RPMI7951 (cell line): ENCODE results near the gene EIF1. TPM values are rescaled to one million over a fixed set of nuclear protein-coding genes. Genes with fewer than 3 reads are reported as not detected.
"Not testable (repeated sequence)": the region's sequence is repeated elsewhere in the genome, so short reads cannot be mapped to it uniquely, and the experiment has no call there.

Experiments used
- DNase-seq: peaks from one replicate; pipeline ENCODE4 v3.0.0-alpha.2; 2012; ENCODE audit warnings: low read depth
- total RNA-seq: library from RNA; depleted of rRNA; stranded (reverse); fragments of >200 nt; shearing (Covaris generic); gene quantifications from 2 replicates; pipeline ENCODE4 v1.2.3, GENCODE V29; 2014

EIF1 gene
- total RNA-seq, 1 experiment from 2014 or later: 47.6 TPM

DNA sequence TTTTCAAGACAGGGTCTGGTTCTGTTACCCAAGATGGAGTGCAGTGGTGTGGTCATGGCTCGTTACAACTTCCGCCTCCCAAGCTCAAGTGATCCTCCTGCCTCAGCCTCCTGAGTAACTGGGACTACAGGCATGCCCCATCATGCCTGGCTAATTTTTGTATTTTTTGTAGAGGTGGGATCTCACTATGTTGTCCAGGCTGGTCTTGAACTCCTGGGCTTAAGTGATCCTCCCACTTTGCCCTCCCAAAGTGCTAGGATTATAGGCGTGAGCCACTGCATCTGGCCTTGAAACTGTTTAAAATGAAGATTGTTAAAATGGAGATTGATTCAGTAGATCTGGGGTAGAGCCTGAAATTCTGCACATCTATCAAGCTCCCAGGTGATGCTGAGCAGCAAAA is 12.2 kb downstream of the EIF1 start:
- not testable (repeated sequence) for DNase-seq

DNA sequence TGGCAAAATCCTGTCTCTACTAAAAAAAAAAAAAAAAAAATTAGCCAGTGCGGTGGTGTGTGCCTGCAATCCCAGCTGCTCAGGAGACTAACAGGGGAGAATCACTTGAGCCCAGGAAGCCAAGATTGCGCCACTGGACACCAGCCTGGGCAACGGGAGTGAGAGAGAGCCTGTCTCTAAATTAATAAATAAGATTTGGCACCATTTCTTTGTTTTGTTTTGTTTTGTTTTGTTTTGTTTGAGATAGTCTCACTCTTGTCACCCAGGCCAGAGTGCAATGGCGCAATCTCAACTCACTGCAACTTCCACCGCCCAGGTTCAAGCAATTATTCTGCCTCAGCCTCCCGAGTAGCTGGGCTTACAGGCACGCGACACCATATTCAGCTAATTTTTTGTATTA is 14.0 kb downstream of the EIF1 start:
- no peak for DNase-seq

DNA sequence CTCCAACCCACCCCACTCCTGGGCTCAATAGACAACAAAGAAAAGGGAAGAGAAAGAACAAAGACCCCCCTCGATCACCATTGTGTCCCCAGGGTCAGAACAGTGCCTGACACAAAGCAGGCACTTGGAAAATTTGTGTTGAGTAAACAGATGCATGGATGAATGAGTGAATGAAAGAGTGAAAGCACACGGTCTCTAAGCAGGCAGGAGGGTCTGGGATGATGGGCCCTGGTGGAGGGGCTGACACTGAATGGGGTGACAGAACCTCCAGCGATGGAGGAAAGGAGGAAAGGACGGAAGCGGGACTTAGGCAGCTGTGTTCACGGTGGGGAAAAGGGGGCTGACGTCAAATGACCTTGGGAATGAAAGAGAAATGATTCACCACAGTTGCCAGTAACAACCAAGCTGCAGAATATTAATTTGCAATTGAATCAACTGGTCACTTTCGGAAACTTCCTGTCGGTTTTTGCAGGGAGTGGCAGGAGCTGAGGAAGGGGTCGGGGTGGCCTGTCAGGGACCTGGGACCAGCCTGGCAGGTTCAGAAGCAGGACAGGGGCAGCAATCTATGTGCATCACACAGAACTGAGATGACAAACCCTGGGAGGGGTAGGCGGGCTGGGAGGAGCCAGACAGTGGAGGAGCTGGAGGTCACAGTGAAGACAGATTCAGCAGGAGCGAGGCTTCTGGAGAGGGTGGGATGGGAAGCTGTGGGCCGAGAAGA is 16.7 kb downstream of the EIF1 start:
- no peak for DNase-seq

DNA sequence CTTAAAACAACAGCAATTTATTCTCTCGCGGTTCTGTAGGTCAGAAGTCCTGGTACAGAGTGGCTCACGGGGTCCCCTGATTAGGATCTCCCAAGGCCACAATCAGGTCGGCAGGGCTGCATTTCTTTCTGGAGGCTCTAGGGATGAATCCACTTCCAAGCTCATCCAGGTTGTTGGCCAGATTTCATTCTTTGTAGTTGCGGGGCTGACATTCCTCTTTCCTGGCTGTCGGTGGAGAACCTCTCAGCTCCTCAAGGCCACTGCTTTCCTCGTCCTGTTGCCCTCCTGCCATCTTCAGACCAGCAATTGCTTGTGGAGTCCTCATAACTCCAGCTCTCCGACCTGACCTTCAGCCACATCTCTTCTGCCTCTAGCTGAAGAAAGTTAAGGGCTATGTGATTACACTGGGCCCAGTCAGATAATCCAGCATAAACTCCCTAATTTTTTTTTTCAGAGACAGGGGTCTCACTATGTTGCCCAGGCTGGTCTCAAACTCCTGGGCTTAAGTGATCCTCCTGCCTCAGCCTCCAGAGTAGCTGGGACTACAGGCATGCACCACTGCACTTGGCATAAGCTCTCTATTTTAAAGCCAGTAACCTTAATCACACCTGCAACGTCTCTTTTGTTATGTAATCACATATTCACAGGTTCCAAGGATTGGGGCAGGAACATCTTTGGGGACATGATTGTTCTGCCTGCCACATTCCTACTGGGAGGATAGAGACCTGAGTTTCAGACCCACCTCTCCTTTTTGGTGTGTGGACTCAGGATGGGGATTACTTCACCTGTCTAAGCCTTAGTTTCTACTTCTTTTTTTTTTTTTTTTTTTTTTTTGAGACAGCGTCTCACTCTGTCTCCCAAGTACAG is 19.4 kb downstream of the EIF1 start:
- DNase-seq: no peak

DNA sequence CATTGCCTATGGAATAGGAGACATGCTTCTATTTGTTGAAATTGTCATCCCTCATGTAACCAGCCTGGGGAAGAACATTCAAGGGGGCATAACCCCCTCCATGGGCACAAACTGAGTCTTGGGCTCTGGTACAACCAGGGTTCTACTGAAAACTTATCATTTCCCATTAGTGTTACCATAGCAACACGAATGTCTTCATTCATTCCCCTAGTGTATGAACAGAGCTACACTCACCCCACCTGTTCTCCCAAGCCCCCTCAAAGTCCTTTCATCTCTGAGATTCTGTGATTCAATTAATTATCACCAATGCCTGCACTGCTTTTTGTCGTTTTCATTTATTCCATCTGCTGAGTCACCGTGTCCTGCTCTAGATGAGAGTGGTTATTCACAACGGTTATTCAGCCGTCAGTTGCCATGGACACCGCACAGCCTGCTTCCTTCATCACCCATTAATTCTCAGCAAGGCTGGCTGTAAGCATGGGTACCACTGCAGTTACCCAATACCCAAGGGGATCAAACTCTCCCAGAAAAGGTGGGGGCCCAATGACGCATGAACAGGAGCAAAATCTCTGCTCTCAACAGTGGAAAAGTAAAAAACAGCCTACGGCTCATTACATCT is 21.9 kb downstream of the EIF1 start:
- DNase-seq: peak; percentile 79

DNA sequence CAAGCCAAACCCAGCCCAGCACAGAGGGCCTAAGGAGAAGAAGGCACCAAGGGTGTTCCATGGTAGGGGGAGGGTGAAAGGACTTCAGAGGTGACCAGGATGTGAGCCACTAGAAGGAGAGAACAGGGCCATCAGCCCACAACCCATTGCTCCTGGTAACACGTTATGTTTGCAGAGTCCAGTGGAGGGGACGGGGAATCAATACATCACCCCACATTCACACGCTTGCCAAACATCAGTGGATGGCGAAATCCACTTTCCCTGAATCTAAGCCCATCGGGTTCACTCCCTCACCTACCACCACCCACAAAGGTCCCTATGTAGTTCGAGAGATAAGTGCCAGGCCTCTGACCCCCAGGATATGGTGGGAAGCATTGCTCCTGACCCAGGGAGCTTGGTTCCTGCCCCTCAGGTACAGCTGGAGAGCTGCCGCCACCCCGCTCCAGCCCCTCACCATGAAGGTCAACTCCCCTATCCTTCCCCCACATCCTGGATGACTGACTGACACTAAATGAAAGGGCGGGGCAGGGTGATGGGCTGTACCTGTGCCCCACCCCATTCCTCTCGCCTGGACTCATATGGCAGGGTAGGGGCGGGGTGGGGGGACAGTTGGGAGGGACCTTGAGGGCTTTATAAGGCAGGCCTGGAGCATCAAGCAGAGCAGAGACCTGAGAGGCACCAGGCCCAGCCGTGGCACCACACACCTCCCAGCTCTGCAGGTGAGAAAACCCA is 23.1 kb downstream of the EIF1 start, which contains the start of gene GAST:
Gene GAST (plus strand): TSS at position 663 of the 732 bp plus-strand sequence. CDS start 3,106 bp downstream, outside the sequence.
- DNase-seq: no peak

DNA sequence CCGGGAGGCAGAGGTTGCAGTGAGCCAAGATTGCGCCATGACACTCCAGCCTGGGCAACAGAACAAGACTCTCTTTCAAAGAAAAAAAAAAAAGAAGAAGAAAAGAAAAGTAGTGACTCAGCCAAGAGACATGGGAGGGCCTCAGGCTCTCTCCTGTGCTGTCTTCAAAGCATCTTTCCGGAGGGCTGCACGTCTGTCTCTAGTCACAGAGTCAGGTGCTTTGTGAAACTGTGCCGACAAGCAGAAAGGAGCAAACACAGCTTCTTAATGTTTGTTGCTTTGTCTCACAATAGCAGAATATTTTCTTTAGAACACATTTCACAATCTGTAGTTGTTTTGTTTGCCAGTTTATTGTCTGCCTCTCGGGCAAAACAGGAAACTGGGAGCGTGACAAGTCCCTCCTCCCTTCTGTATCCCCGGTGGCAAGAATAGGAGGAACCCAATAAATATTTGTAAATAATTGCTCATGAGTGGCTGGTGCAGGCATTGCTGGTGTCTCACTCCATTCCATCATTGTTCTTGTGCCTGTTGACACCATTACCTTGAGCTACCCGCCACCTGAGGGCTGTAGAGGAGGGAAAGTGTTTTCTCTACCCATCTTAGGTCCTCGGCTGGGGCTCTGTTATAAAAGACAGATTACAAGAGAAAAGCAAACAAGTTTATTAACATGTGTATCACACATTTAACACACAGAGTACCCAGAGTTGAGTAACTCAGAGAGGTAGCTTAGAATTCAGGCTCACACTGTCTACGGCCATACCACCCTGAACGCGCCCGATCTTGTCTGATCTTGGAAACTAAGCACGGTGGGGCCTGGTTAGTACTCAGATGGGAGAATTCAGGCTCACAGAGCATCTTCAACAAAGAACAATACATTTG is 29.0 kb downstream of the EIF1 start:
- DNase-seq: peak; percentile 61

DNA sequence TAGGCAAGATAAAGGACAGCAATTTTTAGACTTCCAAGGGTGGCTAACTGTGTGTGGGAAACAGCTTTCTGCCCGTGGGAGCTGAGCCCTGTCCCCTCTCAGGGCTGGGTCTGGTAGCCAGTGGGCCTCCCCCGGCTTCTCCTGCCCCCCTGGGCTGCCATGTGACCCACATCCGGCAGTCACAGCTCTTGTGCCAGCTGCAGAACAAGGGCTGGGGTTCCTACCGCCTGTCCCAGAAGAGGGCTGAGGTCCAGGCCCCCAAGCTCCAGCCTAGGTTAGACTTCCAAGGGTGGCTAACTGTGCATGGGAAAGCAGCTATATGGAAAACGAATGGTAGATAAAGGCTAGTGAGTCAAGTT is 29.6 kb downstream of the EIF1 start:
- no peak for DNase-seq

DNA sequence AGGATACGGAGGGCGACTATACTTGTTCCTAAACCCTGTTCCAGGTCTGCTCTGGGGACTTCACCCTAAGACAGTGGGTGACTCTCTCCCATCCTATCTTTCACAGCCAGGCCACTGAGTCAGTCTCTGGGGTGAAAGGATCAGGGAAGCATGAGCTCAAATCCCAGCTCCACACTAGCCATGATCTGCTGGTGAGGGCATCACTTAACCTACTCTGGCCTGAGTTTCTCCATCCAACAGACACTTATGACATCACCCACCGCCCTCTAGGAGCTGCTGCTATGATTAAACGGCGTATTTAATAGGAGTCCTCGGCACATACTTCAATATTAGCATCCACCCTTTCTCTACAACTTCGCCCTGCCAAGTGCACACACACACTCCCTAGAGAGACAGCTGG is 33.5 kb downstream of the EIF1 start:
- no peak for DNase-seq

DNA sequence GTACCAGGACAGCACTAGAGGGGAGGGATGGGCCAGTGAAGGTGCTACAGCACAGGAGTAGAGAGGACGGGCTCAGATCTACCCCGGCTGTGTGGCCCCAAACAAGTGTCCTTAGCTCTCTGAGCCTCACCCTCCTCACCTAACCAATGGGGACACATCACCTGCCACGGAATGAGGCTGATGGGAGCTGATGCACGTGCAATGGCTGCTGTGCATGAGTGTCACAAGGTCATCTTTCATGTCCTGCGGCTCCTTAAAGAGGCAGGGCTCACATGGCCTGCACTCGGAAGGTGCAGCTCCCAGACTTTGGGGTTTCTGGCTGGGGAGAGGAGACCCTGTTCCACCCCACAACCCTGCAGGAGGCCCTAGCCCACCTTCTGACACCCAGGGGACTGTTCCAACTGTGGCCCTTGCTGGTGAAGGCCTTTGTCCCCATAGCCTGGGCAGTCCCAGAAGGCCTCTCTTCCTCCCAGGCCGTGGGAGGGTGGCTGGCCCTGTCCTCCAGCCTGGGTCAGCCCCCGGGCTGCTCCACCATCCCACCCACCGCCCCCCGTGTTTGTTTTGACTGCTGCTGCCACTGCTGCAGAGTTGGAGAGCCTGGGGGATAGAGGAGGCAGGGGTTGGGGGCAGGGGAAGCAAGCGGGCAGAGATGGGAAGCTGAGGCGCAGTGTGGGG is 35.3 kb downstream of the EIF1 start:
- no peak for DNase-seq

DNA sequence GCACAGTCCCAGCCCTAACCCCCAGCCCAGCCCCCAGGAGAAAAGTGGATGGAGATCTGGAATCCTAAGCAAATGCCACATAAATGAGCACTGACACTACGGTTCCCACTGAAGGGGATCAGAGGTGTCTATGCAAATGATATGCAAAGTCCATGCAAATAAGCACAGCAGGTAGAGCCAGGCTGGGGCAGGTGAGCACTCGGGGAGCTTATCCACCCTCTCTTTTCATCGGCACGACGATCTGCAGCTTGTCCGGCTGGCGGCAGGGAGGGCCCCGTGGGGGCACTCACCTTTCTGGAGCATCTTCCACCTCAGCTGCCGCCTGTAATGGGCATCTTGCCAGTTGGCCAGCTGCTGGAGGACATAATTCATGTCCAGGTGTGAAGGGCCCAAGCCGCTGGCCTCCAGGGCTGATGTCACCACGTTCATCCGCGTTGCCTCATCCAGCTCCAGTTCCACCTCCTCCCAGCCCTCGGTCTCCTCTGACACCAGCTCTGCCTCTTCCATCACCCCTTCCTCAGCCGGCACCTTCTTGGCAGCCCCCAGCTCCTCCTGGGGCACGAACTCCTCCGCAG is 35.9 kb downstream of the EIF1 start:
- no peak for DNase-seq

DNA sequence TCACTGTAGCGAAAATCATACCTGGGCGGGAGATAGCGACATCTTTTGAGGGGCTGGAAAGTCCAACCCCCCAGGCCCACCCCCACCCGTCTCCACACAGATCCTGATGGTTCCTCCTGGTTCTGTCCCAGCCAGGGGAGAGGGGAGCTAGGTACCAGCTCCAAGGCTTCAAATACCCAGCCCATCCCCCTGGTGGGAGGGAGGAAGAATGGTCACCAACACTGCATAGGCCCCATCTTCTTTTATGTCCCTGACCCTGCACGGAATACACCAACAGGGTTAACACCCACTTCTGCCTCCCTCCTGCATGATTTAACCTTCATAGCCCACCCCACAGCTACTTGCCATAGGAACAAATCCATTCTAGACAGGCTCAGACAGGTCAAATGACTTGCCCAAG is 36.4 kb downstream of the EIF1 start:
- no peak for DNase-seq

DNA sequence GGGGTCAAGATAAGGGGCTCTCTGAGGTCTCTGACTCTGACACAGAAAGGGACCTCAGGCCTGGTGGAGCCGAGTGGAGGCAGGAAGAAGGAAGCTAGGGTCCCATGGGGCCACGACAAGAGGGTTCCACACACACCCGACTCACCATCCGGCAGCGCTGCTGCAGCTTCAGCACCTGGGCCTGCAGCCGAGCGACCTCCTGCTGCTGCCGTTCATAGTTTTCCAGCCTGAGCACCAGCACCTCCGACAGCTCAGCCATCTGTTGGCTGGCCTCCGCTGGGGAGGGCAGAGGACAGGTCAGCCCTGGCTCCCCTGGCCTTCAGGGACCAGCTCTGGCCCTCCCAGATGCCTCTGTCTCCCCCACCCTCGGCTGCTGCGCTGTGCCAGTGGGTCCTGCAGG is 39.4 kb downstream of the EIF1 start:
- no peak for DNase-seq

DNA sequence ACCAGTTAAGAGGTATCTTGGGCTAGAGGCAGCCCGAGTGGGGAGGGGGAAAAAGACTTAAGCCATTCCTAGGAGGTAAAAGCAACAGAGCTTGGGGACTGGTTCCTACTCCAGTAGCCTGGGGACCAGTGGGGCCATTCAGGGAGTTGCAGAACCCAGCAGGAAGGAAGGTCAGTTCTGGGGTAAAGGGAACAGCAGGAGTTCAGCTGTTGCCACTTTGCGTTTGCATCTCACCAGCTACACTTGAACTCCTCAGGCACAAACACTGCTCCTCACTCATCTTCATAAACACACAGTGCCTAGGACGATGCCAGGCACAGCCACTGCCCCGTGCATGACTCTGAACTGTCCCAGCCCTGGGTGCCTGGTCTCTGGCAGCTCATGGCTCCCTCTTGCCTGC is 41.8 kb downstream of the EIF1 start:
- DNase-seq: no peak

DNA sequence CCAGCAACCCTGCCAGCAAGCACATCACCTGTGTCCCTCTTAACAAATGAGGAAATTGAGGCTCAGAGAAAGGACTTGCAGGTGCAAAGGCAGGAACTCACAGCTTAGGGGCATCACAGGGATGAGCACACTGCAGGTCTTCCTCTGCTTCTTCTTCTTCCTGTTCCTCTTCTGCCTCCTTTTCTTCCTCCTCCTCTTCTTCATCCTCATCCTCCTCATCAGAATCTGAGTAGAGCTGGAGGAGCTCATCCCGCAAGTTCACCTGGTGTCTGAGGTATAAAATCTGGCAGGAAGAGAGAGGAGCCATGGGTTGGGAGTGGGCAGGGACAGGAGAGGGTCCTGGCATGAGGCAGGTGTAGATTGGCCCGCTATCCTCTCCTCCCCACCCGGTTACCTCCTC is 43.2 kb downstream of the EIF1 start:
- DNase-seq: no peak

DNA sequence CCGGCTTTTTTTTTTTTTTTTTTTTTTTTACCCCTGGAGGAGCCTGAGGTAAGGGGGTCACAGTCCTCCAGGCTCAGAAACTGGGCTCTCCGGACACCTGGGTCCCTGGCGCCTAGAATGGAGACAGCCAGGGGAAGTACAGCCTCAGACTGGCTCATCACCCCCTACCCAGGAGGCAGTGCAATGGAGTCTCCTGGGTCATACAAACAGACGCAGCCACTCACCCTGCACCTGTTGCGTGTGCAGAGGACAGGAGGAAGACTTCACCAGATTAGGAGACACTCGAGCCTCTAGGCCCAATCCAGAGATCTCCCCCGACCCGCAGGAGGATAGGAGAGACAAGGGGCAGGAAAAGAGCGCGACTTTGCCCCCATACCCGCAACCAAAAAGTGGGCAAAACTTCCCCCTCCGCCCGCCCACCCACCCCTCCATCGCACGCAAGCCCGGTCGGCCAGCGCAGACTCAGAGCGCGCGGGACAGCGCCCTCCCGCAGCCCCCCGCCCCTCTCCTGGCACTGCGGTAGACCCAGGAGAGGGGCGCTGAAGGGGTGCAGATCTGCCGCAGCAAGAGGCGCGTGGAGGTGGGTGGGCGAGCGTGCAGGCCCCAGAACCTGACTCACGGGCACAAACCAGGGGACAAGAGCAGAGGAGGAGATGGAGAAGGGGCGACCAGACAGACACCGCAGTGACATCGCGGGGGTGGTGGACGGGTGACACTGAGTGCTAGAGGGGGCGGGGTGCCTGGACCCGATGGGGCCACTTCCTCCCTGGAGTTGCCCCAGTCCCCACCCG is 44.9 kb downstream of the EIF1 start:
- DNase-seq: no peak

DNA sequence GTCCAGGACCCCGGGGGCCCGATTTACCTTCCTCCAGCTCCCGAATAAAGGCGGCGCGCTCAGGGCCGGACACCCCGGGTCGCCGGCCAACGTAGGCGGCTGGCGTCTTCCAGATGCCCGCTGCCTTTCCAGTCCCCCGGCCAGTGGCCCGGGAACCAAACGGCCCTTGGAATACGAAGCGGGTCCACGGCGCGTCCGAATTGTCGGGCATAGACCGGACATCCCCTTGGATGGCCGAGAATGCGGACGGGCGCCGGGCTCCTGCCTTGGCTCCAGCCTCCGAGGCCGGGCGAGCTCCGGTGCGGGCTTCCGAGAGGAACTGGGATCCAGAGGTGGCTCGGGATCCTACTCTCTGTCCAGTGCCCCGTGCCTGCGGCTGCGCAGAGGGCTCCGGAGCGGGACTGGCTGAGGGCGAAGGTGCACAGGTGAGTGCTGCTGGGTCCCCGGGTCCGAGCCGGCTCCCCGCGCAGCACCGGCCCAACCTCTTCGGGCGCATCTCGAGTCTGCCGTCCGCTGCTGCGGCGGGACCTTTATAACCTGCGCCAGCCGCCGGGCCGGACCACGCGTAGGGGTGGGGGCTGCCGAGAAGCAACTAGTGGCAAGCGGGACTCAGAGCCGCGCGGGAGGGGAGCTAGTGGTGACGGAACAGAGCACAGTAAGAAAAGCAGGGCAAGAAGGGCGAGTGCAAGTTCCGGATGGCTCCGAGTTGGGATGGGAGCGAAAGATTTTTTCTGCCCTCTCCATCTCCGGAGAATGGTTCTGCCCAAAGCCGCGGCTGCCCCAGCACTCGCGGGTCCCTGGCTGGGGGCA is 45.7 kb downstream of the EIF1 start, which contains the start of gene HAP1:
Gene HAP1 (minus strand): TSS at position 505 of the 810 bp plus-strand sequence. CDS start 9 bp downstream, at position 496.
- DNase-seq: no peak

DNA sequence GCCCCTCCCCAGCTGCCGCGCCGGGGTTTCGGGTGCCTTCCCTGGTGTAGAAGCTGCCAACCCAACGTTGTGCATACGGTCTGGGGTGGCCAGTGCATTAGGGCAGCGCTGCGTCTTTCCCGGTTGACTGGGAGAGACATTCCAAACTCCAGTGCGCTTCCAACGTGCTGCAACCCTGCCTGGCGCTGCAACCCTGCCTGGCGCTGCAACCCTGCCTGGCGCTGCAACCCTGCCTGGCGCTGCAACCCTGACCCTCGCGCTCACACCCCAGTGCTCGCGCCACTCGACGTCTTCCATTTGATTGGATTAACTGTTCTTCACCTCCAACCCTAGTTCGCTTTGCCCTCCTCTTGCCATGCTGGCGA is 46.2 kb downstream of the EIF1 start:
- no peak for DNase-seq
